NCI-H2107 treated with DMSO at 0.1 percent for 48 hours (cell line): ENCODE results near the gene FAM83G.

Experiments used
- DNase-seq: peaks from one replicate; lab custom pipeline; 2025; ENCODE audit not compliant: unreplicated experiment; lab: John Stamatoyannopoulos, UW

The FAM83G gene

DNA sequence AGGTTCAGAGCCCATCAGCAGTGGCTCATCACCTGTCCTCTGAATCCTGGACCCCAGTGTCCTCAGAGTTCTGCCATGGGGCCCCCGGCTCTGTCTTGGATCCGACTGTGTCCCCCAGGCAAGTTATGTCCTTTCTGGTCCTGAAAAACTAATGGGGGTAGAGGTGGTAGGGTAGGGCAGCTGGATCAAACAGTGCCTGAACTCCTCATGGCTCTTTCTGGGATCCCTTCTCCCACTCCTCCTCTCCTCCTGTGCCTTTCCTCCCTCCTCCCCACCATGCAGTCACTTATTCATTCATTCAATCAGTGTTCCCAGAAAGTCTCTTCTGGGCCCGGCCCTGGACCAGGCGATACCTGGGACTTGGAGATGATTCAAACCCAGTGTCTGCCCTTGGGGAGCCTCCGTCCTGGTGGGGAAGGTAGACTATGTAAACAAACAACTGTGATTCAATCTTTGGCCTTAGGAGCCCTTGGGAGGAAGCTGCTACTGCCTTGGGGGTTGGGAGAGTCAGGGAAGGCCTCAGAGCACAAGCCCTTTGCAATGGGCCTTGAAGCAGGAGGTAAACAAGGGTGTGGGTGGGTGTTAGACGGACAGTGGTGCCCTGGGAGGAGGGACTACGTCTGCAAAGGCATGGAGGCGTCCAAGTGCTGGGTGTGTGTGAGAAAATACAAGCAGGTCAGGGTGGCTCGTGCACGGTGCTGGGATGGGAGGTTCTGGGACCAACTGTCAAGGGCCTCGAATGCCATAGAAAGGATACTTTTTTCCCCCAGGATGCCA lies 6.4 kb upstream of the FAM83G start:
- DNase-seq = no peak

GRCh38 chr17:19009970-19010369 lies 5.4 kb upstream of the FAM83G start:
- no peak for DNase-seq

GRCh38 chr17:19006698-19007097 lies 2.1 kb upstream of the FAM83G start:
- DNase-seq = no peak

DNA sequence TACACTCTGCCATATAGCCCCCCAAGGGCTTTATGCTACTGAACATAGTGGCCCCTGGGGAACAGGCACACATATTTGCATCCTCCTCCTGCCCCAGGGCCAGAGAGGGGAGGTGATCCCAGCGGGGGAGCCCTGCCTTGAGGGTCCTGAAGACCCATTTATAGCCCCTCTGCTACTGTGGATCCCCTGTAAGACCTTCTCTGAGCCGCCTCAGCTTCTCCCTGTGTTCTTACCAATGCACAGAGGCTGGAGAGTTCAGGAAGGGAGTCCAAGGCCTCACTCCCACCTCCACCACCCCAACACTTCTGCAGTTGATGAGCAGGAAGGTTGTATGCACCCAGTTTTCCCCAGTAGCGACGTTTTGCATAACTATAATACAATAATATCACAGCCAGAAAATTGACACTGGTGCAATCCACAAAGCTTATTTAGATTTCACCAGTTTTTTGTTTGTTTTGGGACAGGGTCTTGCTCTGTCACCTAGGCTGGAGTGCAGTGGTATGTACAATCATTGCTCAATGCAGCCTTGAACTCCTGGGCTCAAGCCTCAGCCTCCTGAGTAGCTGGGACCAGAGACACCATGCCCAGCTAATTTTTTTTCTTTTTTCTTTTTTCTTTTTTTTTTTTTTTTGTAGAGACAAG lies 1.3 kb upstream of the FAM83G start:
- DNase-seq = no peak

GRCh38 chr17:19005137-19005773 lies 691 bp upstream of the FAM83G start:
- DNase-seq = no peak

DNA sequence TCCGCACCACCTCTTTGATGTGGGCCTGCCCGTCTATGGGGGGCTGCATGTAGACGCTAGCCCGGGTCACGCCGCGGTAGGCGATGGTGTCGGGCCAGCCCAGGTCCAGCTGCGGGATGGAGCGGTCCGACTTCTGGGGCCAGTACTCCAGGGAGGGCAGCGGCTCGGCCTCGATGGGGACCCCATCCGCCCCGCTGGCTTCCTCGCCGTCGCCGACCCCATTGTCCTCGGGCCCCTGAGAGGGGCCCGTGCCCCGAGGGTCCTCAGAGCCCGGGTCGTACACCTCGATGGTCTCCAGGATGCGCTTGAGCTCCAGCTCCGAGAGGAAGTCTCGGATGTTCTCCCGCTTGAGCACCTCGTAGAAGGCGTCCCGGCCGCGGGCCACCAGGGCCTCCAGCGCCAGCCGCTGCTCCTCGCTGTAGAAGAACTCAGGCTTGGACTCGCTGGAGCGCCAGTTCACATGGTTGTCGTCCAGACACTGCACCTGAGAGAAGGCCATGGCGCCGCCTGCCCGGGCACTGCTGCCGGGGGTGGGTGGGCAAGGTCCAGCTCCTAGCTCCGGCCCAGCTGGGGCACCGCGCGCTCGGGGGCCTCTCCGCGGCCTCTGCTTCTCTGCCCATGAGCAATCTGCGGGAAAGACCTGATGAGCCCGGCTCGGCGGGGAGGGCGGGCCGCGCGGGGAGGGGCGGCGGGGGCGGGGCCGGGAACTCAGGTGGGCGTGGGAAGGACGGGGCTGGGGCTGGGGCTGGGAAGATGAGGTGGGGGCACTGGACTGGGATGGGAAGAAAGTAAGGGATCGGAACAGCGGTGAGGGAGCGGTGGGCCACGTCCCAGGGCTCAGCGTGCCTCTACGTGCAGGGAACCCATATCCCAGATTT lies 782 bp downstream of the FAM83G start:
- no peak for DNase-seq

DNA sequence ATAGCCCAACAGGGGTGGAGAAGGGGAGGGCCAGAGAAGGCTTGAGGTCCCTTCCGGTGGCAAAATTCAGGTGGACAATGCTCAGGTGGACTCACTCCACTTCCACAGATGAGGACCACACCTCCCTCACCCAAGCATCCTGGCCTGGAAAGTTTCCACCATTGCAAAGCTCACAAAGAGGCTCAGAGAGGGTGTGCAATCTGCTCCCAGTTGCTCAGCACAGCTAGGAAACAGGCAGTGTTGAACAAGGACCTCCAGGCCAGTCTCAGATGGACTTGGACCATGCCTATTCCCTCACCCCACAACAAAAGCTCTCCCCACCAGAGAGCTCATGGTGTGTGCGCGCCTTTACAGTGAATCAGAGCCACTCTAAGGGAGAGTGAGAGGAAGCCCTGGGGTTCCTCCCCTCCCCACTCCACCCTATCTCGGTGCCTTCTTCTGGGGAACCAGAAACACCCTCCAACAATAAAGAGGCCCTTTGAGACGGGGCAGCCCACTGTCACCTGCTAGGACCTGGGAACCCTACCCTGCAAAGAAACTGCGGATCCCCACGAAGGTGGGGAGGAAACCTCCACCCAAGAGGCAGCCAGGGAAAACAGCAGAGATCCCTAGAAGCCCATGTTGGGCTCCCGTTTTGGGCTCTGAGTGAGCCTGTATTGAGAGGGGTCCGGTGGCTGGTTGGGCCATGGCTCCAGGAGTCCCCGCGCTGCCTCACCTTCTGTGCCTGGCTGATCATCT lies 1.6 kb downstream of the FAM83G start:
- DNase-seq = no peak

GRCh38 chr17:19001907-19002590 lies 2.5 kb downstream of the FAM83G start:
- no peak for DNase-seq

GRCh38 chr17:19000531-19001325 lies 3.8 kb downstream of the FAM83G start:
- DNase-seq = no peak

DNA sequence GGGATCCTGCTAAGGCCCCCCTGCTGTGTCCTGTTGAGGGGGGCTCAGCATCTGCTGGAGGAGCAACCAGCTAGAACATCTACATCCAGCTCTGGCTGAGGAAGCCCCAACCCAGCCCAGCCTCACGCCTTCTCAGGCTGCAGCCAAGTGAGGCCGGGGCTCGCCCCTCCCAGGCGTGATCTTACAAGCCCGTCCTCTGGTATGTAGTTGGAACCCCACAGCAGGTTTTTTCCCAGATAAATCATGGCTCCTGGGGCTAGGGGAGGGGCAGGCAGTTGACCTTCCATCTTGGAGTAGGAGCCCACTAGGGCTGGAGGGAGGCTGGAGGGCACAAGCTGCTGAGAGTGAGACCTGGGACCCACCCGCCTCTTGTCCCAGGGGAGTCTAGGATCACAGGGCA lies 4.7 kb downstream of the FAM83G start:
- no peak for DNase-seq

- no peak for DNase-seq
Observed at GRCh38 chr17:18999394-18999793, 5.2 kb downstream of the FAM83G start.

GRCh38 chr17:18997650-18998196 lies 6.8 kb downstream of the FAM83G start:
- no peak for DNase-seq

DNA sequence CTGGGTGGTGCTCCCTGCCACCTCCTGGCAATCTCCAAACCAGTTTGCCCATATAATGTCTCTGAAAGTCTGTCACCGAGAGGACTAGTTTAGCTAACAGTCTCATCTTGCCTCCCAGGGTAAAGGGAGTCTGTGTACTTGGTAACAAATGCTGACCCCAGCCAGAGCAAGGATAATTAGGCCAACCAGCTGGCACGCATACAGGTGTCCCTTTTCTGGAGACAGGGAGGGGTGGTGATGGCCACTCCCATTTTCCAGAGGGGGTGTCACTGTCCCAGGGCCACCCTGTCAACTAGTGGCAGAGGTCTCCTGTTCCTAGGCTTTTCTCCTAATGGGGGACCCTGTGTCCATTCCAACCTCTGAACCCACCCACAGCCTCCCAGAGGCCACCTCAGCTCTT lies 8.1 kb downstream of the FAM83G start:
- no peak for DNase-seq

GRCh38 chr17:18995220-18995619 lies 9.3 kb downstream of the FAM83G start:
- DNase-seq = no peak

- DNase-seq = no peak
Observed at GRCh38 chr17:18994631-18995030, 9.9 kb downstream of the FAM83G start.

- no peak for DNase-seq
Observed at GRCh38 chr17:18993905-18994526, 10.5 kb downstream of the FAM83G start.

GRCh38 chr17:18992454-18993130 lies 12.0 kb downstream of the FAM83G start:
- peak; percentile 54 for DNase-seq
